ENCODE data around the gene PIK3C3.
"Not testable (repeated sequence)": the region's sequence is repeated elsewhere in the genome, so short reads cannot be mapped to it uniquely, and the experiment has no call there.

Gene PIK3C3

GRCh38 chr18:42068030-42068429 lies 113.0 kb downstream of the PIK3C3 start:
- H3K4me3 ChIP-seq (ENCODE audit: low read depth, low read length): no peak overlapping the region

- H3K4me3 ChIP-seq (ENCODE audit: low read depth, low read length): no peak overlapping the region
Observed at GRCh38 chr18:42069036-42069435, 114.0 kb downstream of the PIK3C3 start.

GRCh38 chr18:42072407-42072806 lies 117.4 kb downstream of the PIK3C3 start:
- no peak overlapping the region for H3K4me3 ChIP-seq (ENCODE audit: low read depth, low read length)

GRCh38 chr18:42074704-42075103 lies 119.7 kb downstream of the PIK3C3 start:
- H3K4me3 ChIP-seq (ENCODE audit: low read depth, low read length): no peak overlapping the region

- H3K4me3 ChIP-seq (ENCODE audit: low read depth, low read length): no peak overlapping the region
Observed at GRCh38 chr18:42078711-42079110, 123.7 kb downstream of the PIK3C3 start.

- no peak overlapping the region for H3K4me3 ChIP-seq (ENCODE audit: low read depth, low read length)
Observed at GRCh38 chr18:42080340-42080739, 125.3 kb downstream of the PIK3C3 start.

- no peak overlapping the region for H3K4me3 ChIP-seq (ENCODE audit: low read depth, low read length)
Observed at GRCh38 chr18:42082415-42083234, 127.6 kb downstream of the PIK3C3 start.

- no peak overlapping the region for H3K4me3 ChIP-seq (ENCODE audit: low read depth, low read length)
Observed at GRCh38 chr18:42086288-42086687, 131.3 kb downstream of the PIK3C3 start.

GRCh38 chr18:42087235-42087634 lies 132.2 kb downstream of the PIK3C3 start:
- H3K4me3 ChIP-seq (ENCODE audit: low read depth, low read length): no peak overlapping the region

GRCh38 chr18:42087876-42088275 lies 132.8 kb downstream of the PIK3C3 start:
- no peak overlapping the region for H3K4me3 ChIP-seq (ENCODE audit: low read depth, low read length)

GRCh38 chr18:42092848-42093247 lies 137.8 kb downstream of the PIK3C3 start:
- H3K4me3 ChIP-seq (ENCODE audit: low read depth, low read length): no peak overlapping the region

- no peak overlapping the region for H3K4me3 ChIP-seq (ENCODE audit: low read depth, low read length)
Observed at GRCh38 chr18:42094875-42095274, 139.8 kb downstream of the PIK3C3 start.

- no peak overlapping the region for H3K4me3 ChIP-seq (ENCODE audit: low read depth, low read length)
Observed at GRCh38 chr18:42095732-42096377, 140.8 kb downstream of the PIK3C3 start.

- H3K4me3 ChIP-seq (ENCODE audit: low read depth, low read length): no peak overlapping the region
Observed at GRCh38 chr18:42100248-42100647, 145.2 kb downstream of the PIK3C3 start.

GRCh38 chr18:42100911-42101310 lies 145.9 kb downstream of the PIK3C3 start:
- no peak overlapping the region for H3K4me3 ChIP-seq (ENCODE audit: low read depth, low read length)

- H3K4me3 ChIP-seq (ENCODE audit: low read depth, low read length): no peak overlapping the region
Observed at GRCh38 chr18:42105394-42105793, 150.4 kb downstream of the PIK3C3 start.

- no peak overlapping the region for H3K4me3 ChIP-seq (ENCODE audit: low read depth, low read length)
Observed at GRCh38 chr18:42106784-42107183, 151.8 kb downstream of the PIK3C3 start.

GRCh38 chr18:42107287-42107686 lies 152.3 kb downstream of the PIK3C3 start:
- H3K4me3 ChIP-seq (ENCODE audit: low read depth, low read length): no peak overlapping the region

- no peak overlapping the region for H3K4me3 ChIP-seq (ENCODE audit: low read depth, low read length)
Observed at GRCh38 chr18:42107691-42108450, 152.8 kb downstream of the PIK3C3 start.

GRCh38 chr18:42112147-42112546 lies 157.1 kb downstream of the PIK3C3 start:
- not testable (repeated sequence) for H3K4me3 ChIP-seq (ENCODE audit: low read depth, low read length)

GRCh38 chr18:42112657-42113420 lies 157.8 kb downstream of the PIK3C3 start:
- H3K4me3 ChIP-seq (ENCODE audit: low read depth, low read length): no peak overlapping the region

All from iPS-11a (cell line).